Measurements from ENCODE around the gene PCBP3.

PCBP3 gene

GRCh38 chr21:45918835-45919447 is 275.4 kb downstream of the PCBP3 start:
- no peak for DNase-seq

GRCh38 chr21:45919593-45919992 is 276.1 kb downstream of the PCBP3 start:
- no peak for DNase-seq

- DNase-seq: no peak
These were observed 277.5 kb downstream of the PCBP3 start for GRCh38 chr21:45920824-45921600.

- DNase-seq: no peak
These were observed 278.4 kb downstream of the PCBP3 start for GRCh38 chr21:45921917-45922316.

GRCh38 chr21:45922648-45923047 is 279.1 kb downstream of the PCBP3 start:
- no peak for DNase-seq

GRCh38 chr21:45923146-45923545 is 279.6 kb downstream of the PCBP3 start:
- DNase-seq: peak; percentile 71

- no peak for DNase-seq
These were observed 282.8 kb downstream of the PCBP3 start for GRCh38 chr21:45926281-45926680.

GRCh38 chr21:45927032-45927431 is 283.5 kb downstream of the PCBP3 start:
- no peak for DNase-seq

GRCh38 chr21:45927851-45928850 is 284.6 kb downstream of the PCBP3 start:
- no peak for DNase-seq

GRCh38 chr21:45929449-45929848 is 285.9 kb downstream of the PCBP3 start:
- DNase-seq: no peak

GRCh38 chr21:45930231-45930760 is 286.8 kb downstream of the PCBP3 start:
- DNase-seq: no peak

- DNase-seq: no peak
These were observed 287.3 kb downstream of the PCBP3 start for GRCh38 chr21:45930792-45931191.

- no peak for DNase-seq
These were observed 288.0 kb downstream of the PCBP3 start for GRCh38 chr21:45931397-45931969.

- no peak for DNase-seq
These were observed 289.5 kb downstream of the PCBP3 start for GRCh38 chr21:45932922-45933502.

GRCh38 chr21:45934085-45934484 is 290.6 kb downstream of the PCBP3 start:
- DNase-seq: no peak

- no peak for DNase-seq
These were observed 291.0 kb downstream of the PCBP3 start for GRCh38 chr21:45934554-45934953.

- no peak for DNase-seq
These were observed 292.1 kb downstream of the PCBP3 start for GRCh38 chr21:45935628-45936027.

GRCh38 chr21:45937721-45938452 is 294.4 kb downstream of the PCBP3 start:
- no peak for DNase-seq

GRCh38 chr21:45938453-45938755 is 294.9 kb downstream of the PCBP3 start:
- no peak for DNase-seq

- no peak for DNase-seq
These were observed 295.4 kb downstream of the PCBP3 start for GRCh38 chr21:45938811-45939520.

- DNase-seq: no peak
These were observed 296.1 kb downstream of the PCBP3 start for GRCh38 chr21:45939521-45940045.

Data from CD4-positive, alpha-beta T cell treated with Interleukin-21 for 1 hour (primary cell).